GM23338 (cell line): ENCODE measurements around the gene ZEB2. TPM values are rescaled to one million over a fixed set of nuclear protein-coding genes. Genes with fewer than 3 reads are reported as not detected.

Source experiments
- ATAC-seq: fragments of 200-7000 bp; cut with Tn5 transposase; 3 replicates; pipeline ENCODE4 v1.9.1; 2020
- DNase-seq: peaks from one replicate; pipeline ENCODE4 v3.0.0-alpha.2; 2015; ENCODE audit warnings: low spot score
- H2AFZ ChIP-seq: fragments of 200-600 bp; sonication (generic); 2 replicates; pipeline ENCODE4 v1.8.0; 2016; ENCODE audit warnings: antibody characterized with exemption, mild to moderate bottlenecking, moderate library complexity
- H3F3A ChIP-seq: fragments of 200-600 bp; sonication (generic); replicated peaks from 2 replicates; pipeline ENCODE4 v1.8.0; 2017; ENCODE audit warnings: antibody characterized with exemption, mixed run types, low read depth
- H3K27ac ChIP-seq: fragments of 200-600 bp; sonication (generic); 2 replicates; pipeline ENCODE4 v1.6.1; 2016; ENCODE audit warnings: low read depth
- H3K27me3 ChIP-seq: fragments of 200-600 bp; sonication (generic); 2 replicates; pipeline ENCODE4 v1.8.0; 2016; ENCODE audit warnings: mild to moderate bottlenecking, mixed run types, moderate library complexity; ENCODE audit not compliant: insufficient read depth
- H3K36me3 ChIP-seq: fragments of 200-600 bp; sonication (generic); 2 replicates; pipeline ENCODE4 v1.8.0; 2016; ENCODE audit warnings: mild to moderate bottlenecking; ENCODE audit not compliant: insufficient read depth
- H3K4me1 ChIP-seq: fragments of 200-600 bp; sonication (generic); 2 replicates; pipeline ENCODE4 v1.8.0; 2016; ENCODE audit warnings: mild to moderate bottlenecking, moderate library complexity; ENCODE audit not compliant: insufficient read depth
- H3K4me2 ChIP-seq: fragments of 200-600 bp; sonication (generic); 2 replicates; pipeline ENCODE4 v1.7.1; 2017; ENCODE audit warnings: mixed run types
- H3K4me3 ChIP-seq: fragments of 200-600 bp; sonication (generic); 2 replicates; pipeline ENCODE4 v1.6.1; 2016; ENCODE audit warnings: mixed run types
- H3K79me2 ChIP-seq: fragments of 200-600 bp; sonication (generic); replicated peaks from 2 replicates; pipeline ENCODE4 v1.8.0; 2017; ENCODE audit warnings: mild to moderate bottlenecking; ENCODE audit not compliant: insufficient read depth
- H3K9me2 ChIP-seq: fragments of 200-600 bp; sonication (generic); 2 replicates; pipeline ENCODE4 v1.8.0; 2017; ENCODE audit not compliant: insufficient read depth
- H4K20me1 ChIP-seq: fragments of 200-600 bp; sonication (generic); replicated peaks from 2 replicates; pipeline ENCODE4 v1.8.0; 2017; ENCODE audit warnings: mild to moderate bottlenecking; ENCODE audit not compliant: insufficient read depth
- H3K27ac Mint-ChIP-seq: 2 replicates; pipeline ENCODE4 v1.8.0; 2020; ENCODE audit warnings: inconsistent platforms, mild to moderate bottlenecking, moderate library complexity, mixed read lengths
- H3K27me3 Mint-ChIP-seq: 3 replicates; pipeline ENCODE4 v1.8.0; 2022; ENCODE audit warnings: low read depth, mild to moderate bottlenecking, moderate library complexity, mixed read lengths, inconsistent platforms; ENCODE audit not compliant: insufficient read depth, poor library complexity
- H3K36me3 Mint-ChIP-seq: 3 replicates; pipeline ENCODE4 v1.8.0; 2021; ENCODE audit warnings: low read depth, mild to moderate bottlenecking, inconsistent platforms, moderate library complexity, mixed read lengths
- H3K4me1 Mint-ChIP-seq: 3 replicates; pipeline ENCODE4 v1.8.0; 2020; ENCODE audit warnings: mild to moderate bottlenecking, inconsistent platforms, mixed read lengths
- H3K4me3 Mint-ChIP-seq: 3 replicates; pipeline ENCODE4 v1.8.0; 2021; ENCODE audit warnings: moderate library complexity, mild to moderate bottlenecking, inconsistent platforms, mixed read lengths
- H3K9me3 Mint-ChIP-seq: 3 replicates; pipeline ENCODE4 v1.8.0; 2020; ENCODE audit warnings: moderate library complexity, mild to moderate bottlenecking, inconsistent platforms, mixed read lengths
- CREB1 ChIP-seq: fragments of 250-450 bp; sonication (Bioruptor Pico); IDR thresholded peaks from 2 replicates; pipeline ENCODE4 v1.5.0; 2020; ENCODE audit warnings: low read depth, mild to moderate bottlenecking, moderate library complexity
- CTCF ChIP-seq, 2 experiments: fragments of 200-600 bp in 1 of 2; sonication (generic) in 1 of 2; conservative IDR thresholded peaks; 2 replicates each; pipeline versions ENCODE4 v1.5.1 to v1.6.1; 2016 to 2017; ENCODE audit warnings: antibody characterized with exemption in 2 of 2, low read depth in 2 of 2, mild to moderate bottlenecking in 2 of 2, moderate library complexity in 1 of 2
- ETS1 ChIP-seq: IDR thresholded peaks from 2 replicates; pipeline ENCODE4 v1.6.1; 2016; ENCODE audit warnings: antibody characterized with exemption
- EZH2 ChIP-seq: fragments of 200-600 bp; sonication (generic); IDR thresholded peaks from one replicate; pipeline ENCODE4 v1.8.0; 2017; ENCODE audit warnings: antibody characterized with exemption, mild to moderate bottlenecking, low read depth; ENCODE audit not compliant: unreplicated experiment
- EZH2phosphoT487 ChIP-seq: fragments of 200-600 bp; sonication (generic); IDR thresholded peaks from one replicate; pipeline ENCODE4 v1.8.1; 2018; ENCODE audit warnings: antibody characterized with exemption; ENCODE audit not compliant: unreplicated experiment
- JUNB ChIP-seq: IDR thresholded peaks from one replicate; pipeline ENCODE4 v1.6.1; 2016; ENCODE audit warnings: antibody characterized with exemption; ENCODE audit not compliant: unreplicated experiment
- NANOG ChIP-seq: IDR thresholded peaks from 2 replicates; pipeline ENCODE4 v1.6.1; 2016; ENCODE audit warnings: antibody characterized with exemption, borderline replicate concordance
- POLR2AphosphoS5 ChIP-seq: IDR thresholded peaks from 2 replicates; pipeline ENCODE4 v1.6.1; 2016; ENCODE audit warnings: antibody characterized with exemption, low read depth
- REST ChIP-seq: IDR thresholded peaks from one replicate; pipeline ENCODE4 v1.6.1; 2018; ENCODE audit warnings: antibody characterized with exemption; ENCODE audit not compliant: unreplicated experiment
- STAT1 ChIP-seq: IDR thresholded peaks from one replicate; pipeline ENCODE4 v1.6.1; 2016; ENCODE audit warnings: antibody characterized with exemption; ENCODE audit not compliant: unreplicated experiment
- ZNF114 ChIP-seq: fragments of 250-450 bp; sonication (Bioruptor Pico); IDR thresholded peaks from 2 replicates; pipeline ENCODE4 v1.5.0; 2020; ENCODE audit warnings: mild to moderate bottlenecking, moderate library complexity
- ZNF331 ChIP-seq: fragments of 250-450 bp; sonication (Bioruptor Pico); IDR thresholded peaks from 2 replicates; pipeline ENCODE4 v1.5.0; 2020; ENCODE audit warnings: low read depth, mild to moderate bottlenecking, moderate library complexity
- ZNF462 ChIP-seq: fragments of 250-450 bp; sonication (Bioruptor Pico); IDR thresholded peaks from 2 replicates; pipeline ENCODE4 v1.5.0; 2020; ENCODE audit warnings: mild to moderate bottlenecking, moderate library complexity
- polyA plus RNA-seq: library from polyadenylated mRNA; unstranded; fragments of >200 nt; fragmentation: Nextera tagmentation; extraction: Ambion mirVana; gene quantifications from 2 replicates; pipeline ENCODE4 v1.2.1, GENCODE V29; 2016
- total RNA-seq: library from RNA; depleted of rRNA; stranded (reverse); fragments of >200 nt; shearing (Covaris generic); gene quantifications from 2 replicates; pipeline ENCODE4 v1.2.3, GENCODE V29; 2014

The ZEB2 gene
- total and polyA plus RNA-seq, 2 experiments from 2014 or later: 0.45 TPM; not detected in 1

- H3K27ac Mint-ChIP-seq: no peak overlapping the region
Measured at GRCh38 chr2:144389930-144390311, 130.0 kb downstream of the ZEB2 start.

More at GRCh38 chr2:144389930-144390311, 130.0 kb downstream of the ZEB2 start:
- Mint-ChIP-seq H3K27me3 (peaks cover 2% of the 10 kb centered on the region), H3K9me3 (no peaks in the 10 kb centered on the region), H3K36me3 (no peaks in the 10 kb centered on the region), H3K4me1 (0 out of 3 replicates have a peak, but pooled peaks cover 2% of the 10 kb centered on the region), H3K4me3 (no peak overlapping the region)
- no peaks in the 10 kb centered on the region for H3K79me2 ChIP-seq
- no peaks in the 10 kb centered on the region for H3K9me2 ChIP-seq
- peaks cover 5% of the 10 kb centered on the region; the same call in 1 of the 2 replicates for H3F3A ChIP-seq
- DNase-seq: no peak
- no peaks in the 10 kb centered on the region for H3K36me3 ChIP-seq
- no peak for TF ChIP-seq ETS1
- no peak for TF ChIP-seq ZNF114
- no peak for TF ChIP-seq NANOG
- TF ChIP-seq REST: no peak
- no peak for TF ChIP-seq STAT1
- no peak for TF ChIP-seq CREB1 (CRISPR knock-in tag)
- TF ChIP-seq EZH2: no peak
- no peak for TF ChIP-seq CTCF (conservative IDR thresholded peaks at IDR 0.05; ENCODE audit: low read depth in 2 of 2)
- TF ChIP-seq ZNF331 (CRISPR knock-in tag): no peak
- no peak for TF ChIP-seq JUNB
- no peak for TF ChIP-seq ZNF462
- TF ChIP-seq EZH2phosphoT487: no peak
- TF ChIP-seq POLR2AphosphoS5: no peak
- ATAC-seq: no peak
- H2AFZ ChIP-seq: peak overlapping the region; percentile 87
- H3K27ac ChIP-seq: no peak overlapping the region
- peaks cover 39% of the 10 kb centered on the region for H3K27me3 ChIP-seq
- peaks cover 8% of the 10 kb centered on the region; the same call in 1 of the 2 replicates for H3K4me1 ChIP-seq
- peak overlapping the region; percentile 77 for H3K4me2 ChIP-seq
- H4K20me1 ChIP-seq: no peaks in the 10 kb centered on the region
- H3K4me3 ChIP-seq: peak overlapping the region; percentile 56
